GM12873 (cell line): ENCODE data around the gene PRKG1.

Experiments
- TF ChIP-seq, protein P1 (sequence below): IDR thresholded peaks from 2 replicates; pipeline ENCODE4 v1.5.1; 2012; ENCODE audit warnings: low read depth, mild to moderate bottlenecking, moderate library complexity, low read length, control low read depth; ENCODE audit not compliant: insufficient read depth; ENCODE audit errors: missing control alignments

Gene PRKG1

GRCh38 chr10:52239771-52240170 is 1165.5 kb downstream of the PRKG1 start:
- TF ChIP-seq, protein P1, sequence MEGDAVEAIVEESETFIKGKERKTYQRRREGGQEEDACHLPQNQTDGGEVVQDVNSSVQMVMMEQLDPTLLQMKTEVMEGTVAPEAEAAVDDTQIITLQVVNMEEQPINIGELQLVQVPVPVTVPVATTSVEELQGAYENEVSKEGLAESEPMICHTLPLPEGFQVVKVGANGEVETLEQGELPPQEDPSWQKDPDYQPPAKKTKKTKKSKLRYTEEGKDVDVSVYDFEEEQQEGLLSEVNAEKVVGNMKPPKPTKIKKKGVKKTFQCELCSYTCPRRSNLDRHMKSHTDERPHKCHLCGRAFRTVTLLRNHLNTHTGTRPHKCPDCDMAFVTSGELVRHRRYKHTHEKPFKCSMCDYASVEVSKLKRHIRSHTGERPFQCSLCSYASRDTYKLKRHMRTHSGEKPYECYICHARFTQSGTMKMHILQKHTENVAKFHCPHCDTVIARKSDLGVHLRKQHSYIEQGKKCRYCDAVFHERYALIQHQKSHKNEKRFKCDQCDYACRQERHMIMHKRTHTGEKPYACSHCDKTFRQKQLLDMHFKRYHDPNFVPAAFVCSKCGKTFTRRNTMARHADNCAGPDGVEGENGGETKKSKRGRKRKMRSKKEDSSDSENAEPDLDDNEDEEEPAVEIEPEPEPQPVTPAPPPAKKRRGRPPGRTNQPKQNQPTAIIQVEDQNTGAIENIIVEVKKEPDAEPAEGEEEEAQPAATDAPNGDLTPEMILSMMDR, result no peak

GRCh38 chr10:52245547-52245946 is 1171.3 kb downstream of the PRKG1 start:
- TF ChIP-seq, protein P1, result no peak

DNA sequence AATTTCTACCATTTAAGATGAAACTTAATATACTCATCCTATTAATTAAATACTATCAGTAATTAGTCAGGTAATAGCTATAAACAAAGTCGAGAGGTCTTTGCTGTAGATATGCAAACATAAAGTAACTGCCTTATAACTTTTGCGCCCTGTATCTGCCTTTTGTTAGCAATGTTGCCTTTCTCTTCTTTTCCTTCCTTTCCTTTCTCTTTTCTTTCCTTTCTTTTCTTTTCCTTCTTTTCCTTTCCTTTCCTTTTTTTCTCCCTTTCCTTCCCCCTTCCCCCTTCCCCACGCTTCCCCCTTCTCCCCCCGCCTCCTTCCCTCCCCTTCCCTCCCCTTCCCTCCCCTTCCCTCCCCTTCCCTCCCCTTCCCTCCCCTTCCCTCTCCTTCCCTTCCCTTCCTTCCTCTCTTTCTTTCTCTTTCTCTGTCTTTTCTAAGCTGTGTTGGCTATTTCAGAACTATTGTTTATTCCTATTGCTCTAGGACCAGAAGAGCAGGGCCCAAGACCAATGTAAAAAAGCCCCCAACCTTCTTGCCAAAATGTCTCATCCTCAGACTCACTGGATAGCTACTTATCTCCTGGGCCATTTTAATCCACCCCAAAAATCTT is 1174.5 kb downstream of the PRKG1 start:
- TF ChIP-seq, protein P1, result no peak

DNA sequence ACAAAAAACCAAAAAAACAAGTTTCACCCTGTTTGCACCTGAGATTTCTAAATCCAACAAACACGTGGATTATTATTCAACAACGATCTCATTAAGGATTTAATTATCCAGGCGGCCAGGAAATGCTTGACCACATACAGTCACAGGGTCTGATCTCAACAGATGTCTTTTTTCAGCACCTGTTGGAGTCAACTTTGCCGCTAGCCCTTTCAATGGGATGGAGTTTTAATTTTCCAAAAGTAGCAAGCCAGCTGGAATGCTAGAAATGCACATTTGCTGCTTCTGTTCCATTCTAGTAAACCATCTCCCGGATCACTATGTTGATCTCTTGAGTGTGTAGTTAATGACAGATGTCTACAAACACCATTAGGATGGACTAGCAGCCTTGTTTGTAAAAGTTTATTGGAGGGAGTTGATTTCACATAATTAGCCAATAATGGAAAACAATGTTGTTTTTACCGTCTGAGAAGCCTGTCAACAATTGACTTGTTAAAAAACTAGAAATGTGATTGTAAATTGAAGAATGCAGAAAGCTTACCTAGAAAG is 1175.6 kb downstream of the PRKG1 start:
- TF ChIP-seq, protein P1, result no peak

DNA sequence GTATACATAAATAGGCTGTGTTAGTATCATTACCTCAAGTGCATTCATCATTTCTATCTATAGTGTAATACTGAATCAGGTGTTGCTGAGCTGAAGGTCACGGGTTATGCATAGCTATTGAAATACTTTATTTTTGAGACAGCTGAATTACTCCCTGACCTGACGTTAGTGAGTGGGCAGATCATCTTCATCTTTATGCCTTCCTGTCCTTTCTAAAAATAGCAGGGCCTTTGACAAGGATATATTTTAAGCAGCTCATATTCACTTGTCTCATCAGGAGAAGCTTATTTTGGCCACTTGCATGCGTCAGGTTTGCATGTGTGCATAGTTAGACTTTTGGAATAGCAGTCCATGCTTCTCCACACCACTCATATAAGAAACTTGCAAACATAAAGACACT is 1176.2 kb downstream of the PRKG1 start:
- TF ChIP-seq, protein P1, result no peak

DNA sequence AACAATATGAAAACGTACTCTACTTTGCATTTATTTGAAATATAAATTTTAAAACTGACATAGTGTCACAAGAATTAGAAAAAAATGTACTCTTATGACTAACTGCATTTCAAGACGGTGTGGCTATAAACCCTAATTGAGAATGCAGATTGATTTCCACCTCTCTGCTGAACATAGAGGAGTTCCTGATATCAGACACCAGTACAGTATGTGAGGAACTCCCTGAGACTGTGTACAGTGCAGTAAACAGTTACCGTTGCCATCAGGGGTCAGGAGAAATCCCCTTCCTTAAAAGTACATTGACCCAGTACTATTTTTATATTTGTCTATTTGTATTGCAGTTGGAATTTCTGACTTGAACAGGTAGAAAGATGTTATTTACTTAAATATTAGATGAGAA is 1178.0 kb downstream of the PRKG1 start:
- TF ChIP-seq, protein P1, result no peak

- TF ChIP-seq, protein P1, result no peak
Observed at GRCh38 chr10:52256832-52257691, 1182.8 kb downstream of the PRKG1 start.
